NCI-H1048 (cell line): Measurements from ENCODE around the gene SMIM13.
A peak's percentile ranks its signal among the peaks of the same experiment; 100 is the strongest.

Source experiments
- DNase-seq: peaks from one replicate; lab custom pipeline; 2025; lab: John Stamatoyannopoulos, UW

The SMIM13 gene

GRCh38 chr6:11093626-11094410, at the start of gene SMIM13:
Gene SMIM13 (plus strand): TSS chr6:11093834. CDS start chr6:11094314, 480 bp downstream.
- peak; percentile 86 for DNase-seq

- DNase-seq, result no peak
Measured at GRCh38 chr6:11043961-11044711, 49.5 kb upstream of the SMIM13 start, which contains the start of gene ELOVL2. Gene ELOVL2 (minus strand): TSS chr6:11044305. CDS start chr6:11044230, 75 bp downstream.

- no peak for DNase-seq
Measured at GRCh38 chr6:11044712-11045167, 48.9 kb upstream of the SMIM13 start.

- no peak for DNase-seq
Measured at GRCh38 chr6:11050731-11051130, 42.9 kb upstream of the SMIM13 start.

GRCh38 chr6:11053307-11053706, 40.3 kb upstream of the SMIM13 start:
- no peak for DNase-seq

GRCh38 chr6:11054722-11055121, 38.9 kb upstream of the SMIM13 start:
- DNase-seq, result no peak

- no peak for DNase-seq
Measured at GRCh38 chr6:11055127-11055627, 38.5 kb upstream of the SMIM13 start.

- DNase-seq, result no peak
Measured at GRCh38 chr6:11056871-11057270, 36.8 kb upstream of the SMIM13 start.

- DNase-seq, result no peak
Measured at GRCh38 chr6:11058406-11058805, 35.2 kb upstream of the SMIM13 start.

- no peak for DNase-seq
Measured at GRCh38 chr6:11062083-11062482, 31.6 kb upstream of the SMIM13 start.

- DNase-seq, result no peak
Measured at GRCh38 chr6:11062715-11063114, 30.9 kb upstream of the SMIM13 start.

- no peak for DNase-seq
Measured at GRCh38 chr6:11064836-11065235, 28.8 kb upstream of the SMIM13 start.

GRCh38 chr6:11065436-11066202, 28.0 kb upstream of the SMIM13 start:
- no peak for DNase-seq

- DNase-seq, result no peak
Measured at GRCh38 chr6:11066505-11067347, 26.9 kb upstream of the SMIM13 start.

GRCh38 chr6:11067348-11067747, 26.3 kb upstream of the SMIM13 start:
- no peak for DNase-seq

GRCh38 chr6:11069760-11070159, 23.9 kb upstream of the SMIM13 start:
- no peak for DNase-seq

- DNase-seq, result no peak
Measured at GRCh38 chr6:11072101-11072500, 21.5 kb upstream of the SMIM13 start.

GRCh38 chr6:11076540-11076939, 17.1 kb upstream of the SMIM13 start:
- DNase-seq, result no peak

GRCh38 chr6:11078266-11078665, 15.4 kb upstream of the SMIM13 start:
- DNase-seq, result no peak

- DNase-seq, result no peak
Measured at GRCh38 chr6:11080296-11080695, 13.3 kb upstream of the SMIM13 start.

GRCh38 chr6:11083491-11083890, 10.1 kb upstream of the SMIM13 start:
- DNase-seq, result no peak
